KMS-11 (cell line): Measurements from ENCODE around the gene ADGRA3.

Experiments used
- H2AFZ ChIP-seq: fragments of 200-600 bp; sonication (generic); 2 replicates; pipeline ENCODE4 v1.6.1; 2016; ENCODE audit warnings: antibody characterized with exemption, mixed run types, low read depth
- H3K27ac ChIP-seq: fragments of 200-600 bp; sonication (generic); 2 replicates; pipeline ENCODE4 v1.6.1; 2016; ENCODE audit warnings: mild to moderate bottlenecking, mixed run types
- H3K27me3 ChIP-seq: fragments of 200-600 bp; sonication (generic); 2 replicates; pipeline ENCODE4 v1.6.1; 2017; ENCODE audit warnings: mild to moderate bottlenecking, low read depth, mixed run types, moderate library complexity; ENCODE audit not compliant: insufficient read depth
- H3K36me3 ChIP-seq: fragments of 200-600 bp; sonication (generic); 2 replicates; pipeline ENCODE4 v1.6.1; 2017; ENCODE audit warnings: mild to moderate bottlenecking, mixed run types; ENCODE audit not compliant: insufficient read depth
- H3K4me1 ChIP-seq: fragments of 200-600 bp; sonication (generic); 2 replicates; pipeline ENCODE4 v1.6.1; 2016; ENCODE audit warnings: mild to moderate bottlenecking, low read depth, mixed run types; ENCODE audit not compliant: poor library complexity, severe bottlenecking
- H3K4me2 ChIP-seq: fragments of 200-600 bp; sonication (generic); 2 replicates; pipeline ENCODE4 v1.7.0; 2016; ENCODE audit warnings: mild to moderate bottlenecking, mixed run types
- H3K4me3 ChIP-seq: fragments of 200-600 bp; sonication (generic); IDR thresholded peaks from 2 replicates; pipeline ENCODE4 v1.6.1; 2017; ENCODE audit warnings: low read depth, low read length, mixed read lengths; ENCODE audit not compliant: insufficient read depth
- H3K79me2 ChIP-seq: fragments of 200-600 bp; sonication (generic); 2 replicates; pipeline ENCODE4 v1.6.1; 2016; ENCODE audit warnings: low read depth, mixed run types; ENCODE audit not compliant: insufficient read depth
- H3K9ac ChIP-seq: fragments of 200-600 bp; sonication (generic); 2 replicates; pipeline ENCODE4 v1.6.1; 2016; ENCODE audit warnings: mild to moderate bottlenecking, mixed run types
- H4K20me1 ChIP-seq: fragments of 200-600 bp; sonication (generic); 2 replicates; pipeline ENCODE4 v1.6.1; 2016; ENCODE audit warnings: mild to moderate bottlenecking, mixed run types; ENCODE audit not compliant: insufficient read depth
- TF ChIP-seq, protein P1 (sequence below): fragments of 200-600 bp; sonication (generic); conservative IDR thresholded peaks from 2 replicates; pipeline ENCODE4 v1.6.1; 2017; ENCODE audit warnings: low read depth, mild to moderate bottlenecking, antibody characterized with exemption, low read length, moderate library complexity, mixed read lengths

ADGRA3 gene

DNA sequence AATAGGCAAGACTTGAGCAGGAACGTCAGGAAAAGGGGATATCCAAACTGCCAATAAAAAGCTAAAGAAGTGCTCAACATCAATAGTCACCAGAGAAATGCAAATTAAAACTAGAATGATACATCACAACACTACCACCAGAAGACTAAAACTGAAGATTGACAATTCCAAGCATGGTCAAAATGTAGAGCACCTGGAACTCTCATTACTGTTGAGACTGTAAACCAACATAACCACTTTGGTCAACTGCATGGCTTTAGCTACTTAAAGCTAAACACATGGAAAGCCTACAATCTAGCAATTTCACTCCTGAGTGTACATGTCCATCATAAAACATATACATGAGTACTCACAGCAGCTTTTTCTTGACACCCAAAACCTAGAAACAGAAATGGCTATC is 107.4 kb downstream of the ADGRA3 start:
- no peaks in the 10 kb centered on the region for H4K20me1 ChIP-seq
- no peak overlapping the region for H2AFZ ChIP-seq
- H3K4me1 ChIP-seq, result no peaks in the 10 kb centered on the region
- no peak overlapping the region for H3K4me2 ChIP-seq
- H3K36me3 ChIP-seq, result no peaks in the 10 kb centered on the region
- H3K4me3 ChIP-seq, result no peak overlapping the region
- H3K27ac ChIP-seq, result no peak overlapping the region
- TF ChIP-seq, protein P1, sequence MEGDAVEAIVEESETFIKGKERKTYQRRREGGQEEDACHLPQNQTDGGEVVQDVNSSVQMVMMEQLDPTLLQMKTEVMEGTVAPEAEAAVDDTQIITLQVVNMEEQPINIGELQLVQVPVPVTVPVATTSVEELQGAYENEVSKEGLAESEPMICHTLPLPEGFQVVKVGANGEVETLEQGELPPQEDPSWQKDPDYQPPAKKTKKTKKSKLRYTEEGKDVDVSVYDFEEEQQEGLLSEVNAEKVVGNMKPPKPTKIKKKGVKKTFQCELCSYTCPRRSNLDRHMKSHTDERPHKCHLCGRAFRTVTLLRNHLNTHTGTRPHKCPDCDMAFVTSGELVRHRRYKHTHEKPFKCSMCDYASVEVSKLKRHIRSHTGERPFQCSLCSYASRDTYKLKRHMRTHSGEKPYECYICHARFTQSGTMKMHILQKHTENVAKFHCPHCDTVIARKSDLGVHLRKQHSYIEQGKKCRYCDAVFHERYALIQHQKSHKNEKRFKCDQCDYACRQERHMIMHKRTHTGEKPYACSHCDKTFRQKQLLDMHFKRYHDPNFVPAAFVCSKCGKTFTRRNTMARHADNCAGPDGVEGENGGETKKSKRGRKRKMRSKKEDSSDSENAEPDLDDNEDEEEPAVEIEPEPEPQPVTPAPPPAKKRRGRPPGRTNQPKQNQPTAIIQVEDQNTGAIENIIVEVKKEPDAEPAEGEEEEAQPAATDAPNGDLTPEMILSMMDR, result no peak
- no peaks in the 10 kb centered on the region for H3K27me3 ChIP-seq
- no peak overlapping the region for H3K9ac ChIP-seq
- H3K79me2 ChIP-seq, result no peaks in the 10 kb centered on the region

DNA sequence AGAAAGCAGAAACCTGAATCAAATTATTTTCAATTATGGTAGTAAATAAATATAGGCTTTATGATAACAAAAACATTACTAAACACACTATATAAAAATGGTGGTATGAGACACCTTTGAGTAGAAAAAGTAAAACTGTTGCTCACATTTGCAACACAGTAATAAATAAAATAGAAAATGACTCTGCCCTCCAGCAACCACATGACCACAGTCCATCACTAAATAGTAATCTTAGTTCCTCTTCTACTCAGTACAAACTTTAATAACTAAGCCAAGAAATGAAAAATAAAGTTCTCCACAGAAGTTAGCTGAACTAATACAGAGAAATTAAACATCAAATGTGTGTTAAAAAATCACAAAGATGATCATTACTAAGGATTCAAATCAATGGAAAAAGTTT is 108.5 kb downstream of the ADGRA3 start:
- Histone ChIP-seq H3K27me3 (no peaks in the 10 kb centered on the region), H4K20me1 (no peaks in the 10 kb centered on the region), H3K4me2 (no peak overlapping the region), H3K9ac (no peak overlapping the region), H3K27ac (no peak overlapping the region), H3K79me2 (no peaks in the 10 kb centered on the region), H3K4me1 (no peaks in the 10 kb centered on the region), H2AFZ (no peak overlapping the region), H3K36me3 (no peaks in the 10 kb centered on the region), H3K4me3 (no peak overlapping the region)
- TF ChIP-seq, protein P1, result no peak

DNA sequence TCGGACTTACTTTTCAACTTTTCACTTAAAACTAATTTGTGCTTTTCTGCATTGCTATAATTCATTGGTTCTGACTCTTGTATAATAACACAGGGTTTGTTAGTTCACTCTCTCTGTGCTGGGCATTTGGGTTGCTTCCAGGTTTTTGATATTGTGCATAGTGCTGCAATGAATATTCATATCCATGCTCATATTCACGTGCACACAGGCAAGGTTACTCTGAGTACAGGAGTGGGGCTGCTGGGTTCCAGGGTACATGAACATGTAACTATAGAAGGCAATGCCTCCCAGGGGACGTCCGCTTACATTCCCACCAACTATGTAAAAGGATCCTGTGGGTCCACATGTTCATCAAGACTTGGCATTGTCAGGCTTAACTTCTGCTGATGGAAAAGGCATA is 117.2 kb downstream of the ADGRA3 start:
- H3K4me1 ChIP-seq, result no peaks in the 10 kb centered on the region
- no peak overlapping the region for H2AFZ ChIP-seq
- H3K27ac ChIP-seq, result no peak overlapping the region
- H3K79me2 ChIP-seq, result no peaks in the 10 kb centered on the region
- TF ChIP-seq, protein P1, result no peak
- H4K20me1 ChIP-seq, result no peaks in the 10 kb centered on the region
- no peak overlapping the region for H3K9ac ChIP-seq
- no peak overlapping the region for H3K4me2 ChIP-seq
- no peaks in the 10 kb centered on the region for H3K27me3 ChIP-seq
- no peaks in the 10 kb centered on the region for H3K36me3 ChIP-seq
- no peak overlapping the region for H3K4me3 ChIP-seq

DNA sequence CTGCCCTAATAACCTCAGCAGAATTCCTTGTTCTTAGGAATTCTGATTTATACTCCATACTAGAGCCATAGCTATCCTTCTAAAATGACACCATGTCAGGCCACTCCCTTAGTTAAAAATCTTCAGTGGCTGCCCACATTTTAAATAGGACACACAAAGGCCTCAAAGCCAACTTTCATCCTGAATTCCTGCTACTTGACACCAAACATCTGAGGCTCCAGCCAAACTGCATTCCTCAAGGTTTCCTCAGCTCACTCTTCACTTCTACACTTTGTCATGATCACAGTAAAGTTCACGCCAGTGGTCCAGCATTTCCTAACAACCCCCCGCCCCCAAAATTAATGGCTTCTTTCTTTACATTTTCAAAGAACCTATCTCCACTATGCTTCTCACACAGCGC is 124.3 kb downstream of the ADGRA3 start:
- H3K27ac ChIP-seq, result no peak overlapping the region
- no peak overlapping the region for H3K4me2 ChIP-seq
- no peak overlapping the region for H3K9ac ChIP-seq
- H2AFZ ChIP-seq, result no peak overlapping the region
- no peaks in the 10 kb centered on the region for H3K4me1 ChIP-seq
- no peaks in the 10 kb centered on the region for H3K36me3 ChIP-seq
- TF ChIP-seq, protein P1, result no peak
- H3K79me2 ChIP-seq, result no peaks in the 10 kb centered on the region
- H3K27me3 ChIP-seq, result no peaks in the 10 kb centered on the region
- H3K4me3 ChIP-seq, result no peak overlapping the region
- H4K20me1 ChIP-seq, result no peaks in the 10 kb centered on the region
